Activated T-helper 9 cell treated with anti-CD3 and anti-CD28 coated beads, Interleukin-2, amount 50 U/mL, for 16 hours (primary cell): ENCODE results near the gene CPNE4.
"Not testable (repeated sequence)": the region's sequence is repeated elsewhere in the genome, so short reads cannot be mapped to it uniquely, and the experiment has no call there.

Experiments used
- DNase-seq: peaks from one replicate; pipeline ENCODE4 v3.0.0-alpha.2; 2020; ENCODE audit warnings: low read depth

Gene CPNE4

DNA sequence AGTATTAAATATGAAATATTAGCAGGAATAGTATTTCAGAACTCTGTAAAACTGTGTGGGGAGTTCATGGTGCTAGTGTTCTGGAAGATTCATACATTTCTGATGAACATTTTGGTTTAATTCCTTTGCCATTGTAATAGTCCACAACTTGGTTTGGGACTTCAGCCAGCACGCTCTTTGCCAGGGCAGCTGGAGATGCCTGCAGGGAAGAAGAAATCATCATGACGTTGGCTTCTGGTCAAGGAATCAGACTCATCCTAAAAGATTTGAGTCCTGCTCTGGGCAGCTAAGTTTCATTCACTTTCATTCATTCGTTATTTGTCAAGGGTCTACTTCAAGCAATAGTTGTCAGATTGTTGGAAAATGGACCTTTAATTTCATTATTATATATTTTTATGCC lies 499.7 kb downstream of the CPNE4 start:
- DNase-seq = no peak

DNA sequence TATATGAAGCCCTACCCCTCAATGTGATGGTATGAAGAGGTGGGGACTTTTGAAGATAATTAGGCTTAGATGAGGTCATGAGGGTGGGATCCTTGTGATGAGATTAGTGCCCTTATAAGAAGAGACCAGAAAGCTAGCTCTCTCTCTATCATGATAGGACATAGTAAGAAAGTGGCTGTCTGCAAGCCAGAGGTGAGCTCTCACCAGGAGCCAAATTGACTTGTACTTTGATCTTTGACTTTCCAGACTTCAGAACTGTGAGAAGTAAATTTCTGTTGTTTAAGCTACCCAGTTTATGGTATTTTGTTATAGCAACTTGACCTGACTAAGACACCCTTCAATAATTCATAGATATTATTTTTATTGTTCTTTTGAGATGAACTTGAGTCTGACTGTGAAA lies 502.2 kb downstream of the CPNE4 start:
- DNase-seq = no peak

DNA sequence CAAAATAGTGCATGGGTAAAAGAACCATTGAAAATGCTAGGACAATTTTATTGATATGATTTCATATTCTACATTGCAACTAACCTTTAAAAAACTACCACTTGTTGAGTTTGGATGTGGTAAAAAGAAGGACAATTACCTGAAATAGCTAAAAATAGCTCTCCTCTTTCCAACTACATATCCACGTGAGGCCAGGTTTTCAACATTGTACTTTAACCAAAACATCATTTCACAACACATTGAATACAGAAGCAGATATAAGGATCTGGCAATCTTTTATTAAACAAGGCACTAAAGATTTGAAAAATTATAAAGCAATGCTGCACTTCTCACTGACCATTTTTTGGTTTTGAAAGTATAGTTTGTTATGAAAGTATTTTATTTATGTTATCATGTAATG lies 504.0 kb downstream of the CPNE4 start:
- DNase-seq = no peak

DNA sequence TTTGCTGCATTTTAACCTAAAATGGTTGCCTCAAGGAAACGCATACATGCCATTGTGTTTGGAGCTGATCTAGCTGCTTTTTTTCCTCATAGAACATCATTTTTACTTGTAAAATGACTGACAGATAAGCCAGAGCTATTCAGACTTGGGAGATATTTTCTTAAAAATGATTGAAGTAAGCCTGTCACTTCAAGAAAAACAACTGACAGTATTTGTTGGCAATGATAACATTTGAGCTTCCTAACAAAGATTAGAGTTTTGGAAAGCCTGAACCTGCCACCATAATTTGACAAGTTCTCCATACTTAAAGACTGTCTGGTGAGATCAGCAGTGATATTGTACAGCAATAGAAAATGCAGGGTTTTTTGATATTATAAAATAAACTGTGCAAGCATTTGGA lies 504.4 kb downstream of the CPNE4 start:
- DNase-seq = no peak

DNA sequence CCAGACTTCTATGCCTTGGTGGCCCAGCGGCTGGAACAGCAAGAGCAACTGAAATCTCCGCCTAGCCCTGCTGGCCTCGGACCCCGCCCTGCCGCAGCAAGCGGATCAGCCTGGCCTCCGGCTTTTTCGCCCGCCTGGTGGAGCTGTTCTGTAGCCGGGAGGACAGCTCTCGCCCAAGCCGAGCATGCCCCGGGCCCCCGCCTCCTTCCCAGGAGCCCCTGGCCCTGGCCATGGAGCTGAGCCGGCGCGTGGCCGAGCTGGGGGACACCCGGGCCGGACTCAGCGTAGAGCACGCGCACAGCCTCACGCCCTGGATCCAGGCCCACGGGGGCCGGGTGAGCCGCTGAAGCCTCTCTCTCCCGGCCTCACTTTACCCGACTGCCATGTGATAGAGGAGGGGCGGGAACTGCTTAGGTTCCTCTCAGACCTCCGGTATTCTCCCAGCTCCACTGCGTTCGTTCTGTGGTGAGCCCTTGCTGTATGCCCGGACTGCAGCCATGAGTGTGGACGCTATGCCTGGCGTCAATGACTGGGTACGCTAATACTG lies 507.9 kb downstream of the CPNE4 start:
- no peak for DNase-seq

DNA sequence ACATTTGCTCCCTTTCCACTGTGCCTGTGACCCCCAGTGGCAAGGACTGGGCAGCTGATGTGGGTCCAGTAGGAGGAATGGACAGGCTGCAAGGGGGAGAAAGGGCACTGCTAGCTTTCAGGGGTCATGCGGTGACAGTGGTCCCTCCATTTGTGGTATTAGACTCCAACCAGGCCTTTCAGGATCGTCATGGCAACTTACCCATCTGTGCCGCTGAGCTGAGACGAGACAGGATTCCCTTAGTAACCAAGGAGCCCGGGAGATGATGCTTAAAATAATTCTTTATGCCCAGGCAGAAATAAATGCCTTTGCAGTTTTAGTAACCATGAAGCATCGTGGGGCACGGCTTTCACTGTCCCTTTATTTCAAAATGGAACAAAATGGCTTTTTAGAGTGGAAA lies 516.1 kb downstream of the CPNE4 start:
- DNase-seq = no peak

DNA sequence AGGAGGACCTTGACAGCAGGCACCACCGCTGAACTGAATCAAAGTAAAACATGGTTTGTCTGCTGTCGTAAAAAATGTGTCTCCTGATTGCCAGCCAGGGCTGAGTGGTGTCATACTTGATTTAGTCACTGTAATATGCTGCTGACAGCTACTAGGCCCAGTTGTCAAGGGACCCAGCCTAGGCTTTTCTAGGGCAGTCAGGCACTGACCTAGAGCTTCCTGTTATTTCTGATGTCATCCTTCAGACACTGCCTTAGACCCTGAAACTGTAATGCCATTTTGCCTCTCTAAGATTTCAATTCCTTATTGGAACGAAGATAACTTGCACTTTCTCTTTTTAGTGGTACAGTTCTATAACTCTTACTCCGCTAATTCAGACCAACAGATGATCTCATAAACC lies 529.4 kb downstream of the CPNE4 start:
- DNase-seq = no peak

DNA sequence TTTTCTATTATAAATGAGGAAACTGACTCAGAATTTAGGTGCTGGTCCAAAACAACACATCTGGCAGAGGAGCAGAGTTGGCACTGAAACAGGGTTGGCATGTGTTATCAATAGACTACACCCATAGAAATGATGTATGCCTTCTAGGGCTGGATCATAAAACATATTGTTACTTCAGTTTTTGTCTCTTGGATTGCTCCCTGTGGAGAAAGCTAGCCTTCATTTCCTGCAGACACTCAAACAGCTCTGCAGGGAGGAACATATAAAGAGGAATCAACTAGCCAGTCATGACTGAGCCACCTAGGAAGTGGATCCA lies 531.5 kb downstream of the CPNE4 start:
- DNase-seq = no peak

DNA sequence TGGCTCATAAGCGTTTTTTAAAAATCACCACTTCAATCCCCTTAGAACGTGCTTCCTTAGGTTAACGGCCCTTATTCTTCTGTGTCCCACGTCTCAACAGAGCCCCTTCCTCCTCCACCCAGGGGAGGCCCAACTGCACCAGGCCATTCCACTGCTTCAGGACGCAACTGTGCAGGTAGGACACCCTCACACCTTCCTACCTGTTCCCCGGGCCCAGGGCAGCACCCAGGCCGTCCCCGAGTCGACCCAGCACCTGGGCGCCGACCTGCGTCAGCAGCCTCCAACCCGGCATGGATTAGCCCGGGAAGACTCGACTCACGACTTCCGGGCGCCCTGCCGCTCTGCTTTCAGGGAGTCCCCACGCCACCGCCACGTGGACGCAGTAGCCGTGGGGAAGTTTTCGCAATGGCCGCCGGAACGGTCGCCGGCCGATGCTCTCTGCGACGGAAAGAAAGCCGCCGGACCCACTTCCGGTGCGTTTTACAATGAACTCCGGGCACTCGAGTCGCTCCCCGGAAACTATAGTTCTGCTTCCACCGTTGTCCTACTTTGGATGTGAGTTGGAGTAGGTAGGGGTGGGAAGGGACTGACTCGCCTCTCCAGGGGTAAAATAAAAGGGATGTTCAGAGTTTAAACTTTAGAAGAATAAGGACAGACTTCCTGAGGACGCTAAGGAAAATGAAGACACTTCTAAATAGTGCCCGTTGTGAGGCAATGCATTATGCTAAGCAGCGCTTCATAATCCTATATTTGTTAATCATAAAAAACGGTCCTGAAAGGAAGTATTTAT lies 532.1 kb downstream of the CPNE4 start, which contains the start of gene MRPL3:
Gene MRPL3 (minus strand): TSS at position 442 of the 790 bp plus-strand sequence. CDS start 150 bp downstream, at position 292.
- DNase-seq = peak; percentile 78

DNA sequence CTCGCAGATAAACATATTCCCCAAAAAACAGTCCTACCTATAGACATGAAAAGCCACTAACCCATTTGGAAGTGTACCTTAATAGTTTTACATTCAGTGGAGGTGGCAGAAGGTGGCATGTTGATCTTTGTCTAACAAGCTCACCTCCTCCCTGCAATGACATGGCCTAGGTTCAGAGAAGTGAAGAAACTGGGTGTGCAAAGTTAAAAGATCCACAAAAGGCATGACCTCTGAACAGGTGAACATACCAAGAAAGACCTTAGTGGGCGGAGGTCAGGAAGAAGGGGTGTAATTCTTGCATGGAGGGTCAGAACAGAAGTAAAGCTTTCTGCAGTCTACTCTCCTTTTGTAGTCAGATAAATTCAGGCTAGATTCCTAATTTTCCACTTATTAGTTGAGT lies 532.9 kb downstream of the CPNE4 start:
- DNase-seq = no peak

DNA sequence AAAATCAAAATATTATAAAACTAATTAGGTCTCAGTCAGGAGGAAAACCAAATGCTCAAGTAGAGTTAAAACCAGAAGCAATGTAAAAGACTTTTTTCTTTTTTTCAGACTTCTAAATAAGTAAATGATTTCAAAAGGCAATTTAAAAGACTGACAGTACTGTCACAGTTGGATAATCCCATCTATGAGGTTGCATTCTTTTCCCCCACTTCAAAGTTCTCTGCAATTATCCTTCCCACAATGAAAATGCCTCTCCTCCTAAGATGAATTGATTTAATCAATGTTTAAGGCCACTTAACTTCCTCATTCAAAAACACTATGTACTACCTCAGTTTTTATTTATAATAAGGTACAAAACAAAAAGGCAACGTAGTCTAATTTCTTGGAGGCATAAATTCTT lies 540.1 kb downstream of the CPNE4 start:
- no peak for DNase-seq

DNA sequence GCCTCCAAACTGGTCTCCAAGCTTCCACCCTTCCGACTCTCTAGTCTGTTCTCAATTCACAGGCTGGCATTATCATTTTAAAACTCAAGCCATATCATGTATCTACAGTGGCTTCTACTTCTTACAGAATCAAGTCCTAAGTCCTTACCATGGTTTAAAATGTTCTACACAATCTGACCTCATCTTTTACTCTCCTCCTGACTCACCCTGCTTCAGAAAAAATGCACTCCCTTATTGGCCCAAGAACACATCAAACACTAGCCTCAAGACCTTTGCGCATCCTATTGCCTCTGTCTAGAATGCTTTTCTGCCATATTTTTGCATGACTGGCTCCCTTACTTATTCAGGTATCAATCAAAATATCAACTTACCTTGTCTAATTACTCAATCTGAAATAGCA lies 543.0 kb downstream of the CPNE4 start:
- no peak for DNase-seq

DNA sequence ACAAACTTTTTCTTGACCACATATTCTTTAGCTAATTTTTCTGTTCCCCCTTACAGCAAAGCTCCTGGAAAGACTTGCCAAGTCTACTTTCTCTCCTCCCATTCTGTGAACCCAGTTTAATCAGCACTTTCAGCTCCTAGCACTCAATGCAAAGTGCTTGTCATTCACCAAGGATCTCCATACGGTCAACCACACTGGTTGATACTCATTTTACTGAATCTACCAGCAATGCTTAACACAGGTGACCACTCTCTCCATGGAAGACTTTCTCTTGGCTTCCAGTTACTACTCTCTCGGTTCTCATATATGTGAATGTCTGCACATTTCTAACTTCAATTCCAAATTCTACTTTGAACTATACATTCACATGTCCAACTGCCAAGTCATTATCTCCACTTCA lies 543.7 kb downstream of the CPNE4 start:
- no peak for DNase-seq

DNA sequence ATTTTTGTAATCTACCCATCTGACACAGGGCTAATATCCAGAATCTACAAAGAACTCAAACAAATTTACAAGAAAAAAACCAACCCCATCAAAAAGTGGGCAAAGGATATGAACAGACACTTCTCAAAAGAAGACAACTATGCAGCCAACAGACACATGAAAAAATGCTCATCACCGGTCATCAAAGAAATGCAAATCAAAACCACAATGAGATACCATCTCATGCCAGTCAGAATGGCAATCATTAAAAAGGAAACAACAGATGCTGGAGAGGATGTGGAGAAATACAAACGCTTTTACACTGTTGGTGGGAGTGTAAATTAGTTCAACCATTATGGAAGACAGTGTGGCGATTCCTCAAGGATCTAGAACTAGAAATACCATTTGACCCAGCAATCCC lies 548.3 kb downstream of the CPNE4 start:
- not testable (repeated sequence) for DNase-seq

DNA sequence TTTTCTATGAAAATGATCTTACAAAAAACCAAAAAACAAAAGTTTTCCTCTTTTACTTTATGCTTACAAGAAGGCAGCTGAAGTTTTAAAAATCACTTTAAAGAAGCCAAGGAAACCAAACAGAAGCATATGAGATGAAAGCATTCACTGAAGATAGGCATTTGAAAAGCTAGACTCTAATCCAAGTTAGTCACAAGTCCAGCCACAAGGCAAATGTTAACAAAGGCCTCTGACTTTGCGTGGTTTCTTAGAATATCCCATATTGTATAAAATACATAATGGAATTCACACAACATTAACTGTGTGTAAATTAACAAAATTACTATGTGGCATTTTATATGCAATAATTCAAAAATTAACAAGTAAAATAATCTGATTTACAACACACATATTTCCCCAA lies 549.7 kb downstream of the CPNE4 start:
- DNase-seq = no peak

DNA sequence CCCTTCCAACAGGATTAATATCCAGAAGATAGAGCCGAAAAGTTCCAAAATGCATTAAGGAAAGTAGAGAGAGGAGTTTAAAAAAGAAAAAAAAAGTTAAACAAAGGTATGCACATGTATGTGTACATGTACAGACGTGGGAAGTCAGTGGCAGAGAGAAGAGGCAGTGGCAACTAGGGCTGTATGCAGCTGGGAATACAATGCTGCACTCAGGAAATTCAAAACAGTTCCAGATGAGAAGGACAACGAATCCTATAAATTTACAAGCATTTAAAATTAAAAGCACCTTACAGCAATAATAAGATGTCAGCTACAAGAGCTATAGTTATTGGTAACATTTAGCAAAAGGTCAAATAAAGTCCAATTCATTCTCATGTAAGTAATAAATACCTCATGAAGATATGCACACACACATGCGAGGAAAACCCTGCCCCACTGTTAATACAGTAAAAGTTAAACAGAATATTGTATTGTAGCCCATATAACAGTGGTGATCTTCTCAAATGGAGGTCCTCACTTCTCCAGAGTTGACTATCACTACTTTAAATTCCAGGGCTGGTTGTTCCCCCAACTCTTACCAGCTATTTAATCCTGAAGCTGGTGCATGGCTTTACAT lies 550.2 kb downstream of the CPNE4 start:
- no peak for DNase-seq
